Neural cell (in vitro differentiated cells): ENCODE results near the gene CABLES1. TPM values are rescaled to one million over a fixed set of nuclear protein-coding genes. Genes with fewer than 3 reads are reported as not detected.

ENCODE experiments used
- H2AFZ ChIP-seq: fragments of 200-600, 300-800 bp; sonication (generic), shearing (Covaris generic); 2 replicates; pipeline ENCODE4 v1.6.0; 2014; ENCODE audit warnings: low read depth, mild to moderate bottlenecking, antibody characterized with exemption, low read length, moderate library complexity
- H3F3A ChIP-seq: fragments of 200-600 bp; shearing (Covaris generic); 2 replicates; pipeline ENCODE4 v1.6.1; 2016; ENCODE audit warnings: mild to moderate bottlenecking, moderate library complexity, mixed read lengths, antibody characterized with exemption, low read length; ENCODE audit not compliant: insufficient read depth, poor library complexity, severe bottlenecking
- H3K27ac ChIP-seq: fragments of 200-600, 300-800 bp; sonication (generic), shearing (Covaris generic); 2 replicates; pipeline ENCODE4 v1.5.1; 2014; ENCODE audit warnings: mild to moderate bottlenecking, low read length, moderate library complexity
- H3K27me3 ChIP-seq: fragments of 300-800, 200-600 bp; sonication (generic), shearing (Covaris generic); 2 replicates; pipeline ENCODE4 v1.6.0; 2014; ENCODE audit warnings: mild to moderate bottlenecking, low read depth, low read length, moderate library complexity; ENCODE audit not compliant: insufficient read depth
- H3K36me3 ChIP-seq: fragments of 300-800, 200-600 bp; sonication (generic), shearing (Covaris generic); 2 replicates; pipeline ENCODE4 v1.5.1; 2014; ENCODE audit warnings: mild to moderate bottlenecking, antibody characterized with exemption, low read length, moderate library complexity; ENCODE audit not compliant: insufficient read depth
- H3K4me2 ChIP-seq: fragments of 300-800, 200-600 bp; sonication (generic), shearing (Covaris generic); 2 replicates; pipeline ENCODE4 v1.6.0; 2014; ENCODE audit warnings: mild to moderate bottlenecking, low read length
- H3K4me3 ChIP-seq: fragments of 300-800, 200-600 bp; sonication (generic), shearing (Covaris generic); 2 replicates; pipeline ENCODE4 v1.5.1; 2014; ENCODE audit warnings: mild to moderate bottlenecking, low read length, moderate library complexity
- H3K79me2 ChIP-seq: fragments of 200-600 bp; shearing (Covaris generic); replicated peaks from 2 replicates; pipeline ENCODE4 v1.6.0; 2014; ENCODE audit warnings: mild to moderate bottlenecking, low read length, moderate library complexity; ENCODE audit not compliant: insufficient read depth
- H3K9ac ChIP-seq: fragments of 300-800, 200-600 bp; sonication (generic), shearing (Covaris generic); 2 replicates; pipeline ENCODE4 v1.6.1; 2016; ENCODE audit warnings: mild to moderate bottlenecking, low read length, mixed read lengths
- H3K9me2 ChIP-seq: fragments of 200-600 bp; shearing (Covaris generic); 2 replicates; pipeline ENCODE4 v1.6.1; 2016; ENCODE audit warnings: mild to moderate bottlenecking, low read length, mixed read lengths; ENCODE audit not compliant: insufficient read depth
- H3K9me3 ChIP-seq: fragments of 200-600, 300-800 bp; sonication (generic), shearing (Covaris generic); 2 replicates; pipeline ENCODE4 v1.6.1; 2016; ENCODE audit warnings: mild to moderate bottlenecking, mixed run types, low read length, moderate library complexity, mixed read lengths
- H4K20me1 ChIP-seq: fragments of 200-600 bp; shearing (Covaris generic); 2 replicates; pipeline ENCODE4 v1.6.1; 2016; ENCODE audit warnings: mild to moderate bottlenecking, mixed run types; ENCODE audit not compliant: insufficient read depth
- CTCF ChIP-seq: fragments of 450-650 bp; IDR thresholded peaks from 2 replicates; pipeline ENCODE4 v1.5.1; 2014; ENCODE audit warnings: antibody characterized with exemption, mild to moderate bottlenecking, moderate library complexity; ENCODE audit not compliant: poor library complexity, severe bottlenecking
- EP300 ChIP-seq: fragments of 450-650 bp; conservative IDR thresholded peaks from 2 replicates; pipeline ENCODE4 v1.6.1; 2014; ENCODE audit warnings: antibody characterized with exemption, mild to moderate bottlenecking, moderate library complexity; ENCODE audit not compliant: poor library complexity, severe bottlenecking
- EZH2 ChIP-seq: fragments of 200-600, 300-800 bp; shearing (Covaris generic), sonication (generic); IDR thresholded peaks from 2 replicates; pipeline ENCODE4 v1.6.1; 2014; ENCODE audit warnings: antibody characterized with exemption, low read length, borderline replicate concordance, mild to moderate bottlenecking; ENCODE audit not compliant: insufficient read depth, poor library complexity, severe bottlenecking
- MXI1 ChIP-seq: fragments of 450-650 bp; conservative IDR thresholded peaks from 2 replicates; pipeline ENCODE4 v1.6.1; 2014; ENCODE audit warnings: antibody characterized with exemption, mild to moderate bottlenecking; ENCODE audit not compliant: poor library complexity, severe bottlenecking
- POLR2AphosphoS5 ChIP-seq: IDR thresholded peaks from 2 replicates; pipeline ENCODE4 v1.6.1; 2012
- RAD21 ChIP-seq: fragments of 450-650 bp; conservative IDR thresholded peaks from 2 replicates; pipeline ENCODE4 v1.6.1; 2014; ENCODE audit warnings: antibody characterized with exemption, mild to moderate bottlenecking, moderate library complexity
- REST ChIP-seq: IDR thresholded peaks from 2 replicates; pipeline ENCODE4 v1.6.1; 2012; ENCODE audit warnings: borderline replicate concordance
- SMC3 ChIP-seq: fragments of 450-650 bp; conservative IDR thresholded peaks from 2 replicates; pipeline ENCODE4 v1.6.1; 2014; ENCODE audit warnings: antibody characterized with exemption, mild to moderate bottlenecking, moderate library complexity; ENCODE audit not compliant: poor library complexity
- TAF1 ChIP-seq: IDR thresholded peaks from 2 replicates; pipeline ENCODE4 v1.6.1; 2012; ENCODE audit warnings: low read depth
- polyA plus RNA-seq: library from polyadenylated mRNA; depleted of rRNA; stranded (reverse); fragments of >200 nt; gene quantifications from 2 replicates; pipeline ENCODE4 v1.2.3, GENCODE V29; 2014

The CABLES1 gene
- polyA plus RNA-seq, 1 donor from 2014 or later = 1.4 TPM

GRCh38 chr18:23277399-23277798 lies 142.1 kb downstream of the CABLES1 start:
- TF ChIP-seq CTCF (no peak), SMC3 (no peak), TAF1 (no peak), POLR2AphosphoS5 (no peak), EP300 (no peak), MXI1 (no peak), EZH2 (no peak), REST (no peak), RAD21 (no peak)
- Histone ChIP-seq H3K9me3 (no peaks in the 10 kb centered on the region), H3K4me2 (no peak overlapping the region), H4K20me1 (no peaks in the 10 kb centered on the region), H3K79me2 (no peaks in the 10 kb centered on the region), H3K9me2 (no peaks in the 10 kb centered on the region), H3F3A (no peaks in the 10 kb centered on the region), H3K27ac (no peak overlapping the region), H3K36me3 (no peaks in the 10 kb centered on the region), H2AFZ (no peak overlapping the region), H3K4me3 (no peak overlapping the region), H3K27me3 (no peaks in the 10 kb centered on the region), H3K9ac (no peak overlapping the region)

GRCh38 chr18:23279931-23280330 lies 144.6 kb downstream of the CABLES1 start:
- Histone ChIP-seq H3K4me2 (no peak overlapping the region), H3K9ac (no peak overlapping the region), H3F3A (no peaks in the 10 kb centered on the region), H4K20me1 (no peaks in the 10 kb centered on the region), H3K27ac (no peak overlapping the region), H2AFZ (no peak overlapping the region), H3K9me3 (no peaks in the 10 kb centered on the region), H3K79me2 (no peaks in the 10 kb centered on the region), H3K27me3 (no peaks in the 10 kb centered on the region), H3K4me3 (no peak overlapping the region), H3K36me3 (no peaks in the 10 kb centered on the region), H3K9me2 (no peaks in the 10 kb centered on the region)
- no peak for TF ChIP-seq MXI1
- no peak for TF ChIP-seq CTCF
- TF ChIP-seq POLR2AphosphoS5 = no peak
- TF ChIP-seq SMC3 = no peak
- TF ChIP-seq EP300 = no peak
- TF ChIP-seq RAD21 = no peak
- TF ChIP-seq TAF1 = no peak
- no peak for TF ChIP-seq EZH2
- no peak for TF ChIP-seq REST
